GM19099 (cell line): ENCODE results near the gene TBX6.

Experiments used
- POLR2A ChIP-seq: IDR thresholded peaks from 3 replicates; pipeline ENCODE4 v1.6.1; 2011; ENCODE audit warnings: low read depth; ENCODE audit not compliant: insufficient read length; ENCODE audit errors: extremely low read depth

Gene TBX6

GRCh38 chr16:30079480-30079879 is 12.2 kb downstream of the TBX6 start:
- TF ChIP-seq POLR2A: no peak

- TF ChIP-seq POLR2A: no peak
These were observed 13.0 kb downstream of the TBX6 start for GRCh38 chr16:30078744-30079143.

- TF ChIP-seq POLR2A: no peak
These were observed 14.1 kb downstream of the TBX6 start for GRCh38 chr16:30077656-30078055.

GRCh38 chr16:30076276-30076791 is 15.4 kb downstream of the TBX6 start:
- TF ChIP-seq POLR2A: no peak

- TF ChIP-seq POLR2A: peak; percentile 95
These were observed 16.0 kb downstream of the TBX6 start, which contains the start of gene PPP4C for GRCh38 chr16:30075503-30076275. Gene PPP4C (plus strand): TSS chr16:30075994. CDS start chr16:30076378, 384 bp downstream.

- no peak for TF ChIP-seq POLR2A
These were observed 21.2 kb downstream of the TBX6 start for GRCh38 chr16:30070490-30070889.

GRCh38 chr16:30069611-30070462 is 21.9 kb downstream of the TBX6 start:
- no peak for TF ChIP-seq POLR2A

GRCh38 chr16:30068750-30069610 is 22.7 kb downstream of the TBX6 start:
- no peak for TF ChIP-seq POLR2A

- TF ChIP-seq POLR2A: no peak
These were observed 23.4 kb downstream of the TBX6 start for GRCh38 chr16:30068333-30068732.

- no peak for TF ChIP-seq POLR2A
These were observed 24.2 kb downstream of the TBX6 start for GRCh38 chr16:30067584-30067916.

- no peak for TF ChIP-seq POLR2A
These were observed 24.8 kb downstream of the TBX6 start for GRCh38 chr16:30066761-30067583.

- TF ChIP-seq POLR2A: no peak
These were observed 25.6 kb downstream of the TBX6 start for GRCh38 chr16:30065943-30066760.
